ENCODE results near the gene NMRK1. TPM values are rescaled to one million over a fixed set of nuclear protein-coding genes. Genes with fewer than 3 reads are reported as not detected.
A peak's percentile ranks its signal among the peaks of the same experiment; 100 is the strongest.

NMRK1 gene
- 10 to 100 TPM; 35.2 to 95.8 (median 38.6) TPM for polyA plus RNA-seq

DNA sequence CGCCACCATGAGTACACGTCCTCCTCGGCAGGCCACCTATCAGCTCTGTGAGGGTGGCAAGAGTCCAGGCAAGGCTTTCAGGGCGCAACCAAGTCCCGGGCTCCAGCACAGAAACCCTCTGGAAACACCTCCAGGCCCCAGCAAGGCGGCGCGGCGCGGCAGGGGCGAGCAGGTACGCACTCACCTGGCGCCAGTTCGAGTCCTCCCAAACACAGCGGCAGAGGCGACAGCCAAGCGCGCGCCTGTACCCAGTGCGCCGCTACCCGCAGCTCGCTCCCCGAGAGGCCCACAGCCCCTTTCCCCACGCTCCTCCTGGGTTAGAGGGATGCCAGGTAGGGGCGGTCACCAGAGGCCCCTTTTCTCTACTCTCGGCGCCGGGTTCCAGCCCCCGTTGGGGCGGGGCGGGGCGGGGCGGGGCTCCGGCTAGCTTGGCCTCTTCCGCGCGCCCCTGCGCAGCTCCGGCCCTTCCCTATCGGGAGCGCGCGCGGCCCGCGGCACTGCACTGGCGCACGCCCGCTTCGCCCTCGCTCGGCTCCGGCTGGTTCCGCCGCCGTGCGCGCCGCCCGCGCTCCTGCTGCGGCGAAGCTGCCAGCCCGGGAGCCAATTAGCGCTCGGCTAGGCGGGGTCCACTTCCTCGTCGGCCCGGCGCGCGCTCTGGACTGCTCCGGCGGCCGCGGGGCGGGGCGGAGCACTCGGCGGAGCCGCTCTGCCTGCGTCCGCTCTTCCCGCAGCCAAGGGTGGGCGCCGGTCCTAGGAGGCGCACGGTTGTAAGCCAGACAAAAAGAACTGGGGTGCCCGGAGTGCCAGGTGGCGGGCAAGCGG, at the start of gene NMRK1, which contains the start of gene OSTF1:
Gene NMRK1 (minus strand): TSS at position 332 of the 822 bp plus-strand sequence. CDS start 5,040 bp downstream, outside the sequence.
Gene OSTF1 (plus strand): TSS at position 691 of the 822 bp plus-strand sequence. CDS start 179 bp downstream, outside the sequence.
- Mint-ChIP-seq H3K27me3 (ENCODE audit: low read depth in 3 of 3) (peaks cover 5 to 23% (median 19%) of the 10 kb centered on the region in 3 donors), H3K36me3 (peaks cover 0 to under 1% (median under 1%) of the 10 kb centered on the region in 3 donors), H3K27ac (peak within 1 kb of the TSS; percentile 86 to 99 (median 98)), H3K4me3 (peak within 1 kb of the TSS; percentile 93 to 100 (median 97)), H3K9me3 (no peaks in the 10 kb centered on the region), H3K4me1 (peaks cover 69 to 78% of the 10 kb centered on the region in 2 donors)
- DNase-seq: peak; percentile 96 to 97 (median 97)

DNA sequence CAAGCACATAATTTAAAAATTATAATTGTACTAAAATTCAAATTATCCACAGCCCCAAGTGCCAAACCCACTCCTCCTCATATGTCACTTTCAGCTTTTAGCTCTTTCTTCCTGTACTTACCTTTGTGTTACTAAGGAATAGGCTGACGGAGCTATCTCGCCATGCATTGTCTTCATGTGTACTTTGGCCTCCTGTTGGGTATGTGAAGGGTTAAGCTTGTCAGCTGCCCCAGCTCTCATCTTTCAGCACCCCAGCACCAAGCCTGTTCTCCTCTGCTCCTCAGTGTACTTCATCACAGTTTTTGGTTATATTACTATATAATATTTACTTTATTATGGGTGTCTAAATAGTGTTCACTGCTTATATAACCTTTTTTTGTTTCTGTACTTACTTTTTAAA, 46.5 kb upstream of the NMRK1 start:
- Mint-ChIP-seq H3K9me3 (no peaks in the 10 kb centered on the region), H3K36me3 (peaks cover 42 to 61% (median 51%) of the 10 kb centered on the region in 3 donors), H3K4me1 (peaks cover 48 to 93% of the 10 kb centered on the region in 2 donors), H3K27me3 (ENCODE audit: low read depth in 3 of 3) (no peaks in the 10 kb centered on the region), H3K27ac (peak overlapping the region in 5 of 6 donors; percentile 19 to 84 (median 83)), H3K4me3 (no peak overlapping the region)
- no peak for DNase-seq

DNA sequence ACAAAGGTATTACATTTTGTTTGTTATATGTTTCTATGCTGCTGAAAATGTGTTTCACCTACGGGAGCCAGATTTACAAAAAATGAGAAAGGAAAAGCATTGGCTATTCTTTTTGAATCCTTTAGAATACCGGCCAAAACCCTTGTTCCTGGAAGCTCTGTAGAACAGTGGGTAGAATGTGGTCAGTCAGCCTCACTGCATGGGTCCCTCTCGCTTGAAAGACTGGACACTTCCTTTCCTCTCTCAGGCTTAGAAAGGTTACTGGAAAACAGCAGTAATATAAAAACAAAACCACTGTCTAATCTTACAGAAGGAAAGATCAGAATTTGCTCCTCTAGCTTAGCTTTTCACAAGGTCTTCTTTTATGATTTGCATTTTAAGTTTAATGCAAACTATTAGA, 45.4 kb upstream of the NMRK1 start:
- Mint-ChIP-seq H3K27ac (peak overlapping the region; percentile 41 to 83 (median 66)), H3K27me3 (ENCODE audit: low read depth in 3 of 3) (no peaks in the 10 kb centered on the region), H3K4me3 (no peak overlapping the region), H3K36me3 (peaks cover 42 to 64% (median 54%) of the 10 kb centered on the region in 3 donors), H3K9me3 (no peaks in the 10 kb centered on the region), H3K4me1 (peaks cover 42 to 93% of the 10 kb centered on the region in 2 donors)
- no peak for DNase-seq

DNA sequence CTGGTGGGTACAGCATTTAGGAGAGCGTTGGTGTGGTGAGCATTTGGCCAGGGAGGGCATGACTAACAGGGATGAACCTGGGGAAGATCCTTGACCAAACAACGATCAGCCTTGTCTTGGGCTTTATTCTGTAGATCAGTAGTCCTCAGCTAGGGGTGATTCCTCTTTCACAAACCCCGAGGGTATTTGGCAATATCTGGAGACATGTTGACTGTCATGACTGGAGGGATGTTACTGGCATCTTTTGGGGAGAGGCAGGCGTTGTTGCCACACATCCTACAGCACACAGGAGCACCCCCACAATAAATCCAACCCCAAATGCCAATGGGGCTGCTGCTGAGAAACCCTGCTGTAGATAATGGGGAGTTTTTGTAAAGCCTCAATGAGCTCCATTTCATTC, 44.3 kb upstream of the NMRK1 start:
- DNase-seq: no peak
- no peaks in the 10 kb centered on the region for H3K9me3 Mint-ChIP-seq
- peaks cover 40 to 60% (median 48%) of the 10 kb centered on the region in 3 donors for H3K36me3 Mint-ChIP-seq
- H3K4me1 Mint-ChIP-seq: peaks cover 38 to 92% of the 10 kb centered on the region in 2 donors
- peak overlapping the region in 4 of 6 donors; percentile 52 to 84 (median 58) for H3K27ac Mint-ChIP-seq
- H3K4me3 Mint-ChIP-seq: no peak overlapping the region
- H3K27me3 Mint-ChIP-seq (ENCODE audit: low read depth in 3 of 3): no peaks in the 10 kb centered on the region

DNA sequence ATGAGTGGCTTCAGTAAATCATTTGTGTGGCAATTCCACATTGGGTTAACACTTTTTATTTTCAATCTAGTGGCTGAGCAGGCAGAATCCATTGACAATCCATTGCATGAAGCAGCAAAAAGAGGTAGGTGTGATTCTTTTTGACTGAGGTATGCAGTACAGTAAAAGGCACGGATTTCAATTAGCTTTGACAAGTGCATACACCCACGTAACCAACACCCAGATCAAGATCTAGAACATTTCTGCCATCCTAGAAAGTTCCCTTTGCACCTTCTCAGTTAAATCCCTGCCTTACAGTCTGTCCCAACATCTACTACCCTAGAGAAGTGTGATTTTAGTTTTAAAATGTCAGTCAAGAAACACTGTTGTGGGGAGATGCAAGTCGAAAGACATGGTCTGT, 43.7 kb upstream of the NMRK1 start:
- Mint-ChIP-seq H3K9me3 (no peaks in the 10 kb centered on the region), H3K36me3 (peaks cover 34 to 55% (median 46%) of the 10 kb centered on the region in 3 donors), H3K4me1 (peaks cover 35 to 92% of the 10 kb centered on the region in 2 donors), H3K4me3 (no peak overlapping the region), H3K27ac (peak overlapping the region in 5 of 6 donors; percentile 0 to 84 (median 52)), H3K27me3 (ENCODE audit: low read depth in 3 of 3) (no peaks in the 10 kb centered on the region)
- DNase-seq: no peak

DNA sequence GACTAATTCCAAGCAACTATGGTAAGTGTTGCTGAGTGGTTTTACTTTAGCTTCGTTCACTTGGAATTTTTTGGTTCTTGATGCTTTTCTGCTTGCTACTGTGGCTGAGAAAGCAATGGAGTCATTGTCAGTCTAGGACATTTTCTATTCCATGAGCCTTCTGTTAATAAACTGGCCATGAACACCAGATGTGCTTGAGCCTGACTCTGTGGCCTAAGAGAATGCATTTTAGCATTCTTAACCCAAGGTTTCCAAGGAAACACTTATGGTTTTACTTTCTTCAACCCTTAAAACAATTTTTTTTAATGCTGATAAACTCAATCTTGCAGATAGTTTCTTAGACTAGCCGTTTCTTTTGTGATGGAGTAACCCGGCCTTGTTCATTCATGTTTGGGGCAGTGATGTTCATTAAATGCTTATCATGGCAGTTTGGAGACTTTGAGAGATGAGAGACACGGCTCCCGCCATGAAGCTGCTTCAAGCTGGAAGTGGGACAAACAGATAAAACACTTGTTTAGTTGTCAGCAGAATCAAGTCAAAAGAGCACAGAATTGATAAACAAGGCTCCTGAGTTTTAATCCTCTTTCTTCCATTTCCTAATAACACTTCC, 42.8 kb upstream of the NMRK1 start:
- Mint-ChIP-seq H3K9me3 (no peaks in the 10 kb centered on the region), H3K27ac (peak overlapping the region in 5 of 6 donors; percentile 44 to 84 (median 57)), H3K27me3 (ENCODE audit: low read depth in 3 of 3) (no peaks in the 10 kb centered on the region), H3K4me1 (peaks cover 35 to 86% of the 10 kb centered on the region in 2 donors), H3K4me3 (no peak overlapping the region), H3K36me3 (peaks cover 28 to 46% (median 40%) of the 10 kb centered on the region in 3 donors)
- no peak for DNase-seq

DNA sequence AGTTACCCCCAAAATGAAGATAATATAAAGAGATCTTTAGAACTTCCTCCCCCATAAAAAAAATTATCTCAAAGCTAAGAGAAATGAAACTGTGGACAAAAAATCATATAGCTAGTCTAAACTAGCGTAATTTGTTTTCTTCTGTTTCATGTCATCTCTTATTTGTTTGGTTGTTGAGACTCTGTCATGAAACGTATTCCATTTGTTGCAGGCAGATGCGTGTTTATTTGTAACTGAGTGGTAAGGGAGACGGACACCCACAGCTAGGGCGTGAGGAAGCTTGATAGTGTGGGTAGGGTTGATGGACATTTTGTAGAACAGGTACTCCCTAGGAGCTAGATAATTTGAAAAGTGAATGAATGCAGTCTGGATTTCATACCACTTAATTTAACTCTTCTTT, 42.2 kb upstream of the NMRK1 start:
- Mint-ChIP-seq H3K27me3 (ENCODE audit: low read depth in 3 of 3) (no peaks in the 10 kb centered on the region), H3K36me3 (peaks cover 24 to 40% (median 36%) of the 10 kb centered on the region in 3 donors), H3K4me3 (no peak overlapping the region), H3K27ac (peak overlapping the region in 3 of 6 donors; percentile 57 to 62 (median 62)), H3K9me3 (no peaks in the 10 kb centered on the region), H3K4me1 (peaks cover 36 to 87% of the 10 kb centered on the region in 2 donors)
- no peak for DNase-seq

DNA sequence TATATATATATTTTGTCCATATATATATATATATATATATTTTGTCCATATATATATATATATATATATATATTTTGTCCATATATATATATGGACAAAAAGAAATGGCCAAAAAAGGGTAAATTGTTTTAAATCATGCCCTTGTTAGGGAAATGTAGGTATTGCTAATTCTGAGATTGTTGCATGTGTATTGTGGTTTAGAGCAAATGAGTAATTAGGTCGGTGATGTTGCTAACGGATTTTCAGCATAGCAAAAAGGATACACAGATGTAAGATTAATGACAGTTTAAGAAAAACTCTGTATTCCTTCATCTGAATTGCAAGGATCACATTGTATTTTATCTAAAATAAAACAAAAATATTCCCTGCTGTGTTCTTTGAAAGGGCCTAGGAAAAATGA, 40.6 kb upstream of the NMRK1 start:
- H3K9me3 Mint-ChIP-seq: no peaks in the 10 kb centered on the region
- DNase-seq: no peak
- no peaks in the 10 kb centered on the region for H3K27me3 Mint-ChIP-seq (ENCODE audit: low read depth in 3 of 3)
- H3K4me3 Mint-ChIP-seq: no peak overlapping the region
- H3K27ac Mint-ChIP-seq: peak overlapping the region in 4 of 6 donors; percentile 13 to 81 (median 75)
- H3K36me3 Mint-ChIP-seq: peaks cover 10 to 29% (median 28%) of the 10 kb centered on the region in 3 donors
- H3K4me1 Mint-ChIP-seq: peaks cover 49 to 89% of the 10 kb centered on the region in 2 donors

DNA sequence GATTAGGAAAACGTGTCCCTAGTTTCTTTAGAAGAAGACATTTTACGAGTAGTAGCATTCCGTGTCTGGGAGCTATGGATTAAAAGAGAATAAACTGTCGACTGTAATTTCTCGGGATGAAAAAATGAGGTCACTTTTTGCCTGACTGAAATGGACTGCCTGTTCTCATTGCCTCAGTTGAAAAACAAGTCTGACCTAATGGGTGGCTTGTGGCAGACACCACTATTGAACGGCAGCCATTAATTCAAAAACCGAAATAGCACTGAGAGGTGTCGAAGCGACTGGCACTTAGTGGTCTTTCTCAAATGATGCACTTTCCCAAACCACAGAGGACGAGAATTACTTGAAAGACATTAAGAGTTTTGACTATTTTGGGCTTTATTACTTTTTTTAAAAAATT, 35.7 kb upstream of the NMRK1 start:
- Mint-ChIP-seq H3K4me1 (peaks cover 77 to 92% of the 10 kb centered on the region in 2 donors), H3K27ac (peak overlapping the region; percentile 50 to 94 (median 83)), H3K4me3 (peak overlapping the region in 4 of 5 donors; percentile 22 to 71 (median 36)), H3K27me3 (ENCODE audit: low read depth in 3 of 3) (peaks cover 0 to 3% (median 0%) of the 10 kb centered on the region in 3 donors), H3K36me3 (peaks cover 5 to 23% (median 10%) of the 10 kb centered on the region in 3 donors), H3K9me3 (no peaks in the 10 kb centered on the region)
- peak in 2 of 3 donors; percentile 38 to 55 for DNase-seq

DNA sequence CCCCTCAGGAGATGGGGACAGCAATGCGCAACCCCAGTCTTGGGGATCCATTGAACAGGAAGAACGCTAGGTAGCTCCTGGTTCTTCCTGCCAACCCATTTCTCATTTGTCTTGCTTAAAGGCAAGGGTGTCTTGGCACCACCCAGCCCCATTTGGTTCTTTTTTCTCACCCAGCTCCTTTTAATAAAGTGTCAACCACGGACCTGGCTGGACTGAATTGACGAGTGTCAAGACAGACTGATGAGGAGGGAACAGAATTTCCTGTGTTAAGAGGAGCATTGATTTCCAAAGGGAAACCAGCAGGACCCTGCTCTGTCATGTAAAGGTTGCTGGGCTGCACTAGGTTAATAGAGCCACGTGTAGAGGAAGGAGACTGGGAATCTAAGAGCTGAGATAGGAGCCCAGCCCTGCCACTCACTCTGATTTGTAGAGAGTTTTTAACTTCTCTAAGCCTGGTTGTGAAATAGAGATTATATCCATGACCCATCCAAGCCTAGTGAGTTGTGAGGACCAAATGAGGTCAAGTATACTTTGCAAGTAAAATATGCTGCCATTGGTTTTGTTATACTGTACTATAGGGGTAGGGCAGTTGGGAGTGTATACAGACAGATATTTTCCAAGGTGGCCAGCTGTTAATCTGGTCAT, 34.1 kb upstream of the NMRK1 start:
- peaks cover 14 to 31% (median 22%) of the 10 kb centered on the region in 3 donors for H3K36me3 Mint-ChIP-seq

DNA sequence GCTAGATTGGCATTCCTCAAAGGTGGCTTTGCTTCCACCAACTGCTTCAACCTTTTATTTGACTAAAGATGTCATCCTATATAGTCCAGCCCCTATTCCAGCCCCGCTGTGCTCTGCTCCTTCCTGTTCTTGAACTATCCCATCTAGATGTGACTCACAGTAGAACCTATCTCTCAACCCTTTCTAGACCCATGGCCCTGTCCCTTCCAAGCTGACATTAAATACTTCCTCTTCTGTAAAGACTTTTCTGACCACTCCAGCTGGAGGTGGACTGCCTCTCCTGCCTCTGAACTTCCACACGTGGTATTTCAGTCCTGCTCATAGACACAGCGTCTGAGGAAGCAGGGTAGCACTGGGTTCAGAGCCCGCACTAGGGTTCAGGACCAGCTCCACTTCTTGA, 32.7 kb upstream of the NMRK1 start:
- Mint-ChIP-seq H3K27ac (peak overlapping the region; percentile 50 to 92 (median 86)), H3K4me1 (peaks cover 90 to 98% of the 10 kb centered on the region in 2 donors), H3K36me3 (peaks cover 14 to 31% (median 22%) of the 10 kb centered on the region in 3 donors), H3K9me3 (no peaks in the 10 kb centered on the region), H3K4me3 (peak overlapping the region in 4 of 5 donors; percentile 24 to 64 (median 51)), H3K27me3 (ENCODE audit: low read depth in 3 of 3) (peaks cover 0 to 3% (median 0%) of the 10 kb centered on the region in 3 donors)
- no peak for DNase-seq

More for the DNA sequence above, 34.1 kb upstream of the NMRK1 start:
- peak overlapping the region; percentile 42 to 80 (median 65) for H3K4me3 Mint-ChIP-seq
- peaks cover 0 to 3% (median 0%) of the 10 kb centered on the region in 3 donors for H3K27me3 Mint-ChIP-seq (ENCODE audit: low read depth in 3 of 3)
- H3K27ac Mint-ChIP-seq: peak overlapping the region; percentile 50 to 93 (median 91)
- peaks cover 86 to 93% of the 10 kb centered on the region in 2 donors for H3K4me1 Mint-ChIP-seq
- peak; percentile 49 to 60 (median 58) for DNase-seq
- no peaks in the 10 kb centered on the region for H3K9me3 Mint-ChIP-seq

DNA sequence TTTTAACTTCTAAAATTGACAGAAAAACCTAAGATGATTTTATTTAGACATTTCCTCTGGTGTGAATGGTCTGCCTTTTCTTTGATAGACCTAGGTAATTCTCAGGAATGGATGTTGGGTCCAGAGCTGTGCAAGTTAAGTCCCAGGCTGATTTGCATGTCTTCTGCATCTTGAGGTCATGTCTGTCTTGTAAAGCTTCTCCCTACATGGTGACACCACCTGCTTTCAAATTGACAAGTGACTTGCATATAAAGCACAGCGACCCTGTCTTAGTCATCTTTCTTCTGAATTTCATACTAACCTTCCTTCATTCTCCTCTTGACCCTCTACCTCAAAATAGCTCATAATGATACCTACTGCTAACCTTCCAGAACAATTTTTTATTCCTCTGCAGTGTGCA, 29.6 kb upstream of the NMRK1 start:
- Mint-ChIP-seq H3K4me3 (peak overlapping the region in 1 of 5 donors; percentile 18), H3K27ac (peak overlapping the region; percentile 19 to 77 (median 32)), H3K27me3 (ENCODE audit: low read depth in 3 of 3) (peaks cover 0 to 3% (median 0%) of the 10 kb centered on the region in 3 donors), H3K36me3 (peaks cover 14 to 31% (median 22%) of the 10 kb centered on the region in 3 donors), H3K9me3 (no peaks in the 10 kb centered on the region), H3K4me1 (peaks cover 81 to 97% of the 10 kb centered on the region in 2 donors)
- DNase-seq: no peak

DNA sequence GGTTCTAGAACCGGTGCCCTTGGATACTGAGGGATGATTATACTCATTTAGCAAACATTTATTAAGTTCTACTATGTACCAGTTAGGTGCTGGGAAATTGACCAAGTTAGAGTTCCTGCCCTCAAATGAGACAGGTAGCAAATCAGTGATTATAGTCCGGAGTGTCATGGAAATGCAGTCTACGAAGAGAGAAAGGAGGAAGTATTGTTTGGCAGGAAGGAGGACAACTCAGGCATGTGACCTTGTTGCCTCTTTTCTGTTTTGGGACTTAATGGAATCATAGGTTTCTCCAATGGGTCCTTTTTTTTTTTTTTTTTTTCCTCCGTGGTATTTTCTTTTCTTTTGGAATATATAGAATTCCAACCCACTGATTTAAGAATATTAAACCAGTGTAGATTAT, 28.4 kb upstream of the NMRK1 start:
- Mint-ChIP-seq H3K9me3 (no peaks in the 10 kb centered on the region), H3K4me3 (peak overlapping the region in 2 of 5 donors; percentile 17 to 72), H3K4me1 (peaks cover 75 to 97% of the 10 kb centered on the region in 2 donors), H3K36me3 (peaks cover 14 to 27% (median 22%) of the 10 kb centered on the region in 3 donors), H3K27ac (peak overlapping the region in 5 of 6 donors; percentile 18 to 94 (median 76)), H3K27me3 (ENCODE audit: low read depth in 3 of 3) (no peaks in the 10 kb centered on the region)
- no peak for DNase-seq

Data from immature natural killer cell (primary cell).